A549 (cell line): Measurements from ENCODE around the gene MBD1. TPM values are rescaled to one million over a fixed set of nuclear protein-coding genes. Genes with fewer than 3 reads are reported as not detected.
A peak's percentile ranks its signal among the peaks of the same experiment; 100 is the strongest.
"Not testable (repeated sequence)": the region's sequence is repeated elsewhere in the genome, so short reads cannot be mapped to it uniquely, and the experiment has no call there.

Source experiments
- ATAC-seq, 2 experiments: fragments of 200-7000 bp in 1 of 2; fragments of >200 bp in 1 of 2; cut with Nextera tagmentation in 1 of 2; cut with Tn5 transposase in 1 of 2; 3 replicates each; pipeline versions ENCODE4 v1.8.0 to v1.9.1; 2018 to 2020; ENCODE audit warnings: mild to moderate bottlenecking in 1 of 2, moderate library complexity in 1 of 2
- CTCF ChIA-PET: fragments of 300-600 bp; sonication (Branson Sonifier 250); formaldehyde crosslinking; extraction: SDS; loops from one replicate; lab custom pipeline; 2021; ENCODE audit warnings: antibody characterized with exemption, inconsistent platforms; lab: Yijun Ruan, JAX
- POLR2A ChIA-PET: fragments of 350-600 bp; formaldehyde crosslinking; extraction: SDS; loops from one replicate; lab custom pipeline; 2021; ENCODE audit warnings: antibody characterized with exemption, inconsistent platforms; lab: Yijun Ruan, JAX
- DNase-seq, 2 experiments: peaks; one replicate each; pipeline versions ENCODE4 v3.0.0 to v3.0.0-alpha.2; 2011 to 2016; ENCODE audit warnings: low read depth in 1 of 2, low spot score in 1 of 2
- FAIRE-seq: peaks from 2 replicates; lab custom pipeline; 2011; peaks lifted over from hg19 to GRCh38; lab: Jason Lieb, UNC
- H3K27ac ChIP-seq, 2 experiments: fragments of >200 bp; sonication (Bioruptor Twin); formaldehyde crosslinking; 3 replicates each; pipeline ENCODE4 v1.5.1; 2016 to 2017
- H3K4me1 ChIP-seq: fragments of >200 bp; sonication (Bioruptor Twin); formaldehyde crosslinking; 3 replicates; pipeline ENCODE4 v1.6.1; 2016
- H3K4me2 ChIP-seq: fragments of >200 bp; sonication (Bioruptor Twin); formaldehyde crosslinking; 3 replicates; pipeline ENCODE4 v1.6.1; 2016
- H3K4me3 ChIP-seq: fragments of >200 bp; sonication (Bioruptor Twin); formaldehyde crosslinking; 3 replicates; pipeline ENCODE4 v1.5.1; 2016
- H3K9me3 ChIP-seq: fragments of >200 bp; sonication (Bioruptor Twin); formaldehyde crosslinking; 3 replicates; pipeline ENCODE4 v1.6.1; 2016
- BHLHE40 ChIP-seq: IDR thresholded peaks from 2 replicates; pipeline ENCODE4 v1.6.1; 2012; ENCODE audit warnings: low read depth, low read length, inconsistent platforms
- CBX2 ChIP-seq: fragments of 200-600 bp; sonication (generic); IDR thresholded peaks from 2 replicates; pipeline ENCODE4 v1.6.1; 2016; ENCODE audit warnings: low read depth, mild to moderate bottlenecking, borderline replicate concordance
- CEBPB ChIP-seq, 2 experiments: fragments of >200 bp in 1 of 2; sonication (Bioruptor Twin) in 1 of 2; formaldehyde crosslinking in 1 of 2; IDR thresholded peaks; 2 replicates each; pipeline ENCODE4 v1.6.1; 2012 to 2016
- CHD2 ChIP-seq: fragments of 150-350 bp; IDR thresholded peaks from 2 replicates; pipeline ENCODE4 v1.6.1; 2014; ENCODE audit warnings: low read length; ENCODE audit not compliant: partially characterized antibody
- EHF ChIP-seq: fragments of 250-450 bp; sonication (Bioruptor Pico); IDR thresholded peaks from 2 replicates; pipeline ENCODE4 v1.5.0; 2020; ENCODE audit warnings: mild to moderate bottlenecking
- EHMT2 ChIP-seq: fragments of 200-600 bp; sonication (generic); IDR thresholded peaks from 2 replicates; pipeline ENCODE4 v1.6.1; 2016; ENCODE audit warnings: antibody characterized with exemption, low read depth, mild to moderate bottlenecking, moderate library complexity
- ESRRA ChIP-seq: fragments of 150-350 bp; IDR thresholded peaks from 2 replicates; pipeline ENCODE4 v1.6.1; 2014; ENCODE audit warnings: mild to moderate bottlenecking, low read length, borderline replicate concordance
- FOSB ChIP-seq: fragments of 250-450 bp; sonication (Bioruptor Pico); IDR thresholded peaks from 2 replicates; pipeline ENCODE4 v1.5.0; 2020; ENCODE audit warnings: mild to moderate bottlenecking, moderate library complexity
- FOSL2 ChIP-seq, 2 experiments: fragments of 450-650 bp in 1 of 2; fragments of >200 bp in 1 of 2; sonication (Bioruptor Twin) in 1 of 2; formaldehyde crosslinking; IDR thresholded peaks; 2 replicates each; pipeline versions ENCODE4 v1.5.0 to v1.6.1; 2016 to 2020; ENCODE audit warnings: mild to moderate bottlenecking in 1 of 2, moderate library complexity in 1 of 2
- GATA3 ChIP-seq: IDR thresholded peaks from 2 replicates; pipeline ENCODE4 v1.6.1; 2012; ENCODE audit warnings: borderline replicate concordance
- HDAC2 ChIP-seq: fragments of 200-600 bp; sonication (generic); IDR thresholded peaks from 2 replicates; pipeline ENCODE4 v1.6.1; 2016
- HEYL ChIP-seq: fragments of 250-450 bp; sonication (Bioruptor Pico); IDR thresholded peaks from 2 replicates; pipeline ENCODE4 v1.8.0; 2021; ENCODE audit warnings: mild to moderate bottlenecking, moderate library complexity
- HOXA7 ChIP-seq: fragments of 250-450 bp; sonication (Bioruptor Pico); IDR thresholded peaks from 2 replicates; pipeline ENCODE4 v1.5.0; 2020; ENCODE audit warnings: mild to moderate bottlenecking, moderate library complexity
- HOXB5 ChIP-seq: fragments of 250-450 bp; sonication (Bioruptor Pico); IDR thresholded peaks from 2 replicates; pipeline ENCODE4 v1.5.0; 2020; ENCODE audit warnings: mild to moderate bottlenecking, moderate library complexity
- JUNB ChIP-seq: fragments of >200 bp; sonication (Bioruptor Twin); formaldehyde crosslinking; IDR thresholded peaks from 2 replicates; pipeline ENCODE4 v1.6.1; 2016
- KDM5A ChIP-seq: fragments of 200-600 bp; sonication (generic); IDR thresholded peaks from 2 replicates; pipeline ENCODE4 v1.6.1; 2016; ENCODE audit warnings: antibody characterized with exemption, mild to moderate bottlenecking
- MAFK ChIP-seq: fragments of 450-650 bp; IDR thresholded peaks from 2 replicates; pipeline ENCODE4 v1.6.1; 2014; ENCODE audit not compliant: partially characterized antibody
- MAZ ChIP-seq: fragments of 150-350 bp; IDR thresholded peaks from 2 replicates; pipeline ENCODE4 v1.6.1; 2014; ENCODE audit warnings: antibody characterized with exemption, low read depth, low read length, borderline replicate concordance
- MYC ChIP-seq: IDR thresholded peaks from 2 replicates; pipeline ENCODE4 v1.6.1; 2012; ENCODE audit warnings: mild to moderate bottlenecking, inconsistent platforms, low read length, improper control_type of control experiment, borderline replicate concordance
- NPAS2 ChIP-seq: fragments of 250-450 bp; sonication (Bioruptor Pico); IDR thresholded peaks from 2 replicates; pipeline ENCODE4 v1.8.0; 2022; ENCODE audit warnings: mild to moderate bottlenecking, moderate library complexity, borderline replicate concordance
- POLR2A ChIP-seq: IDR thresholded peaks from 2 replicates; pipeline ENCODE4 v1.6.1; 2012; ENCODE audit warnings: mild to moderate bottlenecking, low read length
- POLR2AphosphoS2 ChIP-seq: conservative IDR thresholded peaks from 2 replicates; pipeline ENCODE4 v1.6.1; 2012; ENCODE audit warnings: low read length, improper control_type of control experiment, inconsistent platforms
- RAD21 ChIP-seq, 2 experiments: fragments of >200 bp in 1 of 2; sonication (Bioruptor Twin) in 1 of 2; formaldehyde crosslinking in 1 of 2; IDR thresholded peaks in 1 of 2; conservative IDR thresholded peaks in 1 of 2; 2 replicates in 1 of 2; 3 replicates in 1 of 2; pipeline ENCODE4 v1.6.1; 2012 to 2018; ENCODE audit warnings: inconsistent platforms in 1 of 2
- RCOR1 ChIP-seq: fragments of 150-350 bp; IDR thresholded peaks from 2 replicates; pipeline ENCODE4 v1.6.1; 2014; ENCODE audit warnings: antibody characterized with exemption, low read length, low read depth
- RFX5 ChIP-seq: fragments of 450-650 bp; IDR thresholded peaks from 2 replicates; pipeline ENCODE4 v1.7.1; 2014; ENCODE audit warnings: antibody characterized with exemption, mild to moderate bottlenecking, moderate library complexity
- SMC3 ChIP-seq: fragments of >200 bp; sonication (Bioruptor Twin); formaldehyde crosslinking; IDR thresholded peaks from 3 replicates; pipeline ENCODE4 v1.6.1; 2018; ENCODE audit warnings: inconsistent platforms
- TP53 ChIP-seq: fragments of 250-450 bp; sonication (Bioruptor Pico); IDR thresholded peaks from 2 replicates; pipeline ENCODE4 v1.5.0; 2021; ENCODE audit warnings: mild to moderate bottlenecking, moderate library complexity
- ZSCAN20 ChIP-seq: fragments of 250-450 bp; sonication (Bioruptor Pico); IDR thresholded peaks from 2 replicates; pipeline ENCODE4 v1.8.0; 2022; ENCODE audit warnings: mild to moderate bottlenecking, moderate library complexity
- WGBS: methylation state at CpG from one replicate; pipeline ENCODE4 v1.1.6; 2017; ENCODE audit errors: missing lambda C conversion rate; 5-methylcytosine and 5-hydroxymethylcytosine counted together
- polyA plus RNA-seq, 4 experiments: library from polyadenylated mRNA; depleted of rRNA in 3 of 4; stranded (reverse); fragments of >200 nt; fragmentation: RNase III in 1 of 4; extraction: RNeasy Plus Mini Kit Qiagen cat#74134 plus additional on column Dnase treatment in 1 of 4; gene quantifications; 2 replicates in 3 of 4; 3 replicates in 1 of 4; pipeline ENCODE4 v1.2.3, GENCODE V29; 2011 to 2017
- TF ChIP-seq, protein P1 (sequence below): IDR thresholded peaks from 2 replicates; pipeline ENCODE4 v1.6.1; 2012

Gene MBD1
- polyA plus RNA-seq, 2 of the 4 experiments (the other 2 are of a cell fraction), result 27.9 to 28.6 TPM

DNA sequence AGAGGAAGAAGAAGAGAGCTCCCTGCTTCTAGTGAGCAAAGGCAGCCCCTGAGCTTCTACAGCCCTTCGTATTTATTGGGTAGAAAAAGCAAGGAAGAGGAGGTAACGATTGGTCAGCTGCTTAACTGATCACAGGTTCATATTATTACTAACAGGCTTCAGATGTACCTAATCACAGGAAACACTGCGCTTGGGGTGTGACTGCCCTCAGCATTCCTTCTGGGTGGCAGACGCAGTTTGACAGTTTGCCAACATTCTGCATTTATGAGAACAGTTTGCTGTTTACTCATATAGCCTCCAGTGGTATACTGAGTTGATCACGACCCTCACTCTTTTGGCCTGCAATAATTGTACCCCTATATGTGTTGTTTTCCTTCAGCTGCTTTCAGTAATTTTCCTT, 27.5 kb upstream of the MBD1 start:
- POLR2A ChIA-PET, H3K4me1 ChIP-seq, FAIRE-seq, ATAC-seq, H3K9me3 ChIP-seq: not testable (repeated sequence)
- peak overlapping the region; percentile 62 to 79; a peak in 4 of 6 replicates for H3K27ac ChIP-seq
- CTCF ChIA-PET, result interaction anchor here (1.1 kb wide), 2 partner anchors 9 to 25 kb away, joined by 3 read pairs; no protein-coding TSS in a partner anchor
- WGBS, result 6% methylated on average over 5 of the region's 5 CpGs
- peak in 1 of 2 experiments; percentile 45 for DNase-seq
- peak overlapping the region; percentile 80 for H3K4me2 ChIP-seq
- peak overlapping the region; percentile 48; the same call in 2 of the 3 replicates for H3K4me3 ChIP-seq

DNA sequence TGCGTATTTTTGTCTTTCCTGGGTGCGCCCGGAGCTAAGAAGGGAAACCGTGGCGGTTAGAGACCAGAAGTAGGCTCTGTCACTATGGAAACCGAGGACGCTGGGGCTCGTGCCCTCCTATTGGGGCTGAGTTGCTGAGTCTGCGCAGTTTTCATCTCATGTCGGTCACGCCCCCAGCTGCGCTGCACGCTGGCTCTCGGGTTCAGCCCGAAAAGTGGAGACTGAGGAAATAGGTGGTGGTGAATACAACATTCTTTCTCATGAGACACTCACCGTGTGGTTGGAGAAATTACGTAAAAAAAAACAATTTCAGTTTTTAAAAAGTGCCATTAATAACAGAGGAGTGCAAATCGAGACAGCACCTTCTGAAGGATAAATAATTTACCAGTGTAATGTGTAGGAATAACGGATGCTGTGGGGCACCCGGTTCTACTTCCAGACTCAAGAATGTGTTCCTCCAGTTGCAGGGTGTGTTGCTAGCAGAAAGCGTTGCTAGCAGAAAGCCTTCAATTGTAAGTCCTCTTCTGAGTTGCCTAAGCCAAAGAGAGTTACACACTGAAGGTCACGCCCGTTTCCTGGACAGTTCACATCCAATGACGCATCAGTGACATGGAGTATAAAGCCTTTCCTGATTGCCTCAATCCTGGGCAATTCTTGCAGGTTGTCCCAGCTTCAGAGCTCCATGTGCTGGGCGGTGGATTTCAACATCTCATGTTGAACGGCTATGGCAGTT, 26.6 kb upstream of the MBD1 start:
- TF ChIP-seq RFX5 (peak; percentile 86), HEYL (CRISPR knock-in tag) (no peak), HOXB5 (CRISPR knock-in tag) (no peak), CEBPB (IDR thresholded peaks at IDR 0.05) (peak; percentile 18 to 67; a peak in 3 of 4 replicates), MYC (peak; percentile 21; the same call in 1 of the 2 replicates)
- TF ChIP-seq, protein P1, sequence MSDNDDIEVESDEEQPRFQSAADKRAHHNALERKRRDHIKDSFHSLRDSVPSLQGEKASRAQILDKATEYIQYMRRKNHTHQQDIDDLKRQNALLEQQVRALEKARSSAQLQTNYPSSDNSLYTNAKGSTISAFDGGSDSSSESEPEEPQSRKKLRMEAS, result peak; percentile 47; the same call in 1 of the 2 replicates
- TF ChIP-seq, all 56 proteins: peak for 4
- no peak for FAIRE-seq
- ATAC-seq, result peak; percentile 98 to 99
- peak; percentile 86 to 88 for DNase-seq
- Histone ChIP-seq H3K9me3 (peaks cover 9% of the 10 kb centered on the region; the same call in 2 of the 3 replicates), H3K27ac (peak overlapping the region; percentile 62 to 79; a peak in 5 of 6 replicates), H3K4me1 (peaks cover 9% of the 10 kb centered on the region; the same call in 2 of the 3 replicates), H3K4me3 (peak overlapping the region; percentile 48), H3K4me2 (peak overlapping the region; percentile 80)
- ChIA-PET POLR2A (interaction anchor here (0.7 to 1.4 kb wide), 2 partner anchors 26 to 49 kb away, joined by 3 to 10 read pairs; partner anchors contain the start of gene MBD1), CTCF (interaction anchor here (0.9 to 2.7 kb wide), 2 partner anchors 26 to 49 kb away, joined by 3 to 7 read pairs; no protein-coding TSS in a partner anchor)
- WGBS, result 2% methylated on average over 26 of the region's 26 CpGs

DNA sequence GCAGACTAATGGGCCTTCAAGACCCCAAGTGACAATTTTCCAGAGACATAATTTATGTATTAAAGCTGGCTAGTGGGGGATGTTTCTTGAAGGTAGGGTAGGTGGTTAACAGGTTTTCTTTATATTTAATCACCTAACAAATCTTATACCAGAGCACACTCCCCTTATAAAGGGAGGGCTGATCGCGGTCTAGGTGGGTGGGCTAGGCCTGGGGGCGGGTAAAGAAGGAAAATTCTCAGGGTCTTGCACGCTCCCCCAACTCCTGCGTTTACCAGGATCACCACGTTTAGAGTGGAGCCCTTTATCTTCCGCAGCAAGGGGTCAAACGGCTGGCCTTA, 26.0 kb upstream of the MBD1 start:
- 0% methylated on average over 2 of the region's 8 CpGs for WGBS

DNA sequence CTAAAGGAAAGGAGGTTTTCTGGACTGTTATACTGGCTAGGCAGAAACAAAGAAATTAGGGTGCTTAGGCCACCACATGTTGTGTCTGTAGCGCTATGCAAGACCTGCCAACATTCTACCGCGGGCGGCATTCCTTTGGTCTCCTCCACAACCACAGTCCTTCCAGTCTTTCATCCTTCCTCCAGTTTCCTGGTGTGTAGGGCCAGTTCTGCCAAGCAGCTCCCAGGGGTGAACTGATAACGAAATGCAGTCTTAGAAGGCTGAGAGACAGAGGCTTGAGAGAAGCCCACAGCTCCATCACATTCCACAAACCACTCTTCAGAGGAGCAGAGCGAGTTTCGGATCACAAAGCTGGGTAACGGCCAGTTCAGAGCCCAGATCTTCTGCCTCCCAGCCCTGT, 25.6 kb upstream of the MBD1 start:
- peak overlapping the region; percentile 48; the same call in 1 of the 3 replicates for H3K4me3 ChIP-seq
- no peak for ATAC-seq

More for the DNA sequence above, 26.0 kb upstream of the MBD1 start:
- ChIA-PET POLR2A (interaction anchor here (0.7 to 1.4 kb wide), 2 partner anchors 26 to 50 kb away, joined by 3 to 10 read pairs; partner anchors contain the start of gene MBD1), CTCF (interaction anchor here (0.9 to 2.7 kb wide), 2 partner anchors 26 to 50 kb away, joined by 3 to 7 read pairs; no protein-coding TSS in a partner anchor)
- ATAC-seq (peak in 1 of 2 experiments; percentile 39; a peak in 3 of 6 replicates), DNase-seq (no peak), FAIRE-seq (no peak)
- H3K27ac ChIP-seq, result peak overlapping the region; percentile 31 to 79; a peak in 3 of 6 replicates
- peaks cover 9% of the 10 kb centered on the region; the same call in 2 of the 3 replicates for H3K4me1 ChIP-seq
- peaks cover 9% of the 10 kb centered on the region; the same call in 2 of the 3 replicates for H3K9me3 ChIP-seq
- no peak for TF ChIP-seq ESRRA
- TF ChIP-seq NPAS2, result no peak
- no peak for TF ChIP-seq MAFK
- no peak for TF ChIP-seq GATA3
- no peak for TF ChIP-seq FOSB (CRISPR knock-in tag)
- TF ChIP-seq TP53 (CRISPR knock-in tag), result no peak
- TF ChIP-seq EHMT2, result no peak
- no peak for TF ChIP-seq HOXA7 (CRISPR knock-in tag)
- no peak for TF ChIP-seq HEYL (CRISPR knock-in tag)
- TF ChIP-seq BHLHE40, result no peak
- TF ChIP-seq CBX2, result no peak
- TF ChIP-seq KDM5A, result no peak
- TF ChIP-seq JUNB, result no peak
- no peak for TF ChIP-seq RCOR1
- TF ChIP-seq MAZ, result no peak
- TF ChIP-seq EHF (CRISPR knock-in tag), result no peak
- H3K4me2 ChIP-seq, result peak overlapping the region; percentile 80
- H3K4me3 ChIP-seq, result peak overlapping the region; percentile 48

More for the DNA sequence above, 25.6 kb upstream of the MBD1 start:
- ChIA-PET CTCF (interaction anchor here (0.9 to 2.7 kb wide), 2 partner anchors 25 to 50 kb away, joined by 3 to 7 read pairs; no protein-coding TSS in a partner anchor), POLR2A (interaction anchor here (1.4 kb wide), 1 partner anchor 25 kb away, joined by 10 read pairs; the partner anchor contains the start of gene MBD1)
- Histone ChIP-seq H3K27ac (peak overlapping the region in 1 of 2 experiments; percentile 79; a peak in 2 of 6 replicates), H3K4me2 (peak overlapping the region; percentile 80), H3K4me1 (peaks cover 9% of the 10 kb centered on the region; the same call in 2 of the 3 replicates), H3K9me3 (peaks cover 9% of the 10 kb centered on the region; the same call in 2 of the 3 replicates)
- no peak for TF ChIP-seq SMC3
- no peak for TF ChIP-seq CHD2
- no peak for TF ChIP-seq RAD21 (conservative IDR thresholded peaks at IDR 0.05 in 1 of 2, IDR thresholded peaks at IDR 0.05 in 1 of 2)
- no peak for TF ChIP-seq HEYL (CRISPR knock-in tag)
- TF ChIP-seq BHLHE40, result no peak
- TF ChIP-seq ZSCAN20 (CRISPR knock-in tag), result no peak
- TF ChIP-seq HOXB5 (CRISPR knock-in tag), result no peak
- no peak for TF ChIP-seq POLR2A
- TF ChIP-seq HDAC2, result no peak
- TF ChIP-seq FOSL2 (IDR thresholded peaks at IDR 0.05), result no peak
- no peak for TF ChIP-seq FOSL2 (CRISPR knock-in tag; IDR thresholded peaks at IDR 0.05)
- no peak for TF ChIP-seq POLR2AphosphoS2
- TF ChIP-seq FOSB (CRISPR knock-in tag), result no peak
- FAIRE-seq (no peak), DNase-seq (no peak)
- 74% methylated on average over 8 of the region's 8 CpGs for WGBS
